AG09309 (cell line): ENCODE measurements around the gene ENTR1.
"Not testable (repeated sequence)": the region's sequence is repeated elsewhere in the genome, so short reads cannot be mapped to it uniquely, and the experiment has no call there.

Source experiments
- DNase-seq: peaks from one replicate; pipeline ENCODE4 v3.0.0-alpha.2; 2010; ENCODE audit warnings: low read depth
- H3K4me3 ChIP-seq: 2 replicates; pipeline ENCODE4 v1.5.1; 2011; ENCODE audit warnings: mild to moderate bottlenecking, low read depth, low read length, moderate library complexity; ENCODE audit not compliant: control insufficient read depth
- TF ChIP-seq, protein P1 (sequence below): IDR thresholded peaks from 2 replicates; pipeline ENCODE4 v1.5.1; 2011; ENCODE audit warnings: mild to moderate bottlenecking, low read depth, low read length, inconsistent platforms; ENCODE audit not compliant: insufficient read depth, control insufficient read depth; ENCODE audit errors: missing control alignments

Gene ENTR1

GRCh38 chr9:136407911-136408310 lies 2.5 kb downstream of the ENTR1 start:
- TF ChIP-seq, protein P1, sequence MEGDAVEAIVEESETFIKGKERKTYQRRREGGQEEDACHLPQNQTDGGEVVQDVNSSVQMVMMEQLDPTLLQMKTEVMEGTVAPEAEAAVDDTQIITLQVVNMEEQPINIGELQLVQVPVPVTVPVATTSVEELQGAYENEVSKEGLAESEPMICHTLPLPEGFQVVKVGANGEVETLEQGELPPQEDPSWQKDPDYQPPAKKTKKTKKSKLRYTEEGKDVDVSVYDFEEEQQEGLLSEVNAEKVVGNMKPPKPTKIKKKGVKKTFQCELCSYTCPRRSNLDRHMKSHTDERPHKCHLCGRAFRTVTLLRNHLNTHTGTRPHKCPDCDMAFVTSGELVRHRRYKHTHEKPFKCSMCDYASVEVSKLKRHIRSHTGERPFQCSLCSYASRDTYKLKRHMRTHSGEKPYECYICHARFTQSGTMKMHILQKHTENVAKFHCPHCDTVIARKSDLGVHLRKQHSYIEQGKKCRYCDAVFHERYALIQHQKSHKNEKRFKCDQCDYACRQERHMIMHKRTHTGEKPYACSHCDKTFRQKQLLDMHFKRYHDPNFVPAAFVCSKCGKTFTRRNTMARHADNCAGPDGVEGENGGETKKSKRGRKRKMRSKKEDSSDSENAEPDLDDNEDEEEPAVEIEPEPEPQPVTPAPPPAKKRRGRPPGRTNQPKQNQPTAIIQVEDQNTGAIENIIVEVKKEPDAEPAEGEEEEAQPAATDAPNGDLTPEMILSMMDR: no peak
- H3K4me3 ChIP-seq: no peak overlapping the region
- no peak for DNase-seq

DNA sequence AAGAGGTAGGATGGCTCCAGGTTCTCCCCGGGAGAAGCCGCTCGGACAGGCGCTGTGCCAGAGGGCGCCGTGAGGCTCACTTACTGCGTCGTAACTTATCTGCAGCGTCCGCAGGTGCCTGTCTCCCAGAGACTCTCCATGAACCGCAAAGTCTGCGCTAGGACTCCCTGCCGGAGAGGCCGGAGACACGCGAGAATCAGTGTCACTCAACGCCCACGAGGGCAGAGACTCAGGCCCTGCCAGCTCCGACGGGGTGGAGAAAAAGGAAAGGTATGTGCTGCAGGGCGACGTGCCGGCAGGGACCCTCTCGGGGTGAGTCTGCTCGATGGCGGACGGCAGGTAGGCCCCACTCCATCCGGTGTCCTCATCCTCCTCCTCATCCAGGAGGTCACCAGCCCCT lies 3.4 kb downstream of the ENTR1 start:
- DNase-seq: not testable (repeated sequence)

GRCh38 chr9:136405904-136406303 lies 4.5 kb downstream of the ENTR1 start:
- not testable (repeated sequence) for H3K4me3 ChIP-seq

More for the DNA sequence above, 3.4 kb downstream of the ENTR1 start:
- H3K4me3 ChIP-seq: not testable (repeated sequence)

DNA sequence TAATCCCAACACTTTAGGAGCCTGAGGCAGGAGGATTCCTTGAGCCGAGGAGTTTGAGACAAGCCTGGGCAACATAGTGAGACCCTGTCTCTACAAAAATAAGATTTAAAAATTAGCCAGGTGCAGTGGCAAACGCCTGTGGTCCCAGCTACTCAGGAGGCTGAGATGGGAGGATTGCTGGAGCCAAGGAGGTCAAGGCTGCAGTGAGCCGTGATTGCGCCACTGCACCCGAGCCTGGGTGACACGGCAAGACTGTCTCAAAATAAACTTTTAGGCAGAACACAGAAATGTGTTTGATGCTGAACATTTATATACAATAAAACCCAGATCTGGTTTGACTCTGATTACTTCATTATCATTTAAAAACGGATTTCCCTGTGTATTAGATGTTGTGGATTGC lies 4.9 kb downstream of the ENTR1 start:
- no peak for DNase-seq
- no peak overlapping the region for H3K4me3 ChIP-seq
- TF ChIP-seq, protein P1: no peak

More at GRCh38 chr9:136405904-136406303, 4.5 kb downstream of the ENTR1 start:
- DNase-seq: not testable (repeated sequence)

DNA sequence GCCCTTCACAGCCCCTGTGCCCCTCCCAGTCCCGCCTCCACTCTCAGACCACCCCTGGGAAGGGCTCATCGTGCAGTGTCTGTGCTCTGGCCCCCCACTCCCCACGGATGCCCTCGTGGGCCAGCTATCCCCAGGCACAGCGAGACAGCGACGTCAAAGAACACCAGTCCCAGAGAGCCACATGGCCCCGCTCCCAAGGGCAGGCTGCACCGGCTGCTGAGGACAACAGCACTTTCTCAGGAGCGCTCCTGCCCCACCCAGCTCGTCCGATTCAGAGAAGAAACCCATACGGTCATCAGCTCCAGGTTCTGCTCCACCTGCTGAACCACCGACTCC lies 5.6 kb downstream of the ENTR1 start:
- no peak overlapping the region for H3K4me3 ChIP-seq
- DNase-seq: no peak
- TF ChIP-seq, protein P1: no peak

GRCh38 chr9:136403915-136404800 lies 6.3 kb downstream of the ENTR1 start:
- DNase-seq: no peak
- TF ChIP-seq, protein P1: no peak
- no peak overlapping the region for H3K4me3 ChIP-seq

DNA sequence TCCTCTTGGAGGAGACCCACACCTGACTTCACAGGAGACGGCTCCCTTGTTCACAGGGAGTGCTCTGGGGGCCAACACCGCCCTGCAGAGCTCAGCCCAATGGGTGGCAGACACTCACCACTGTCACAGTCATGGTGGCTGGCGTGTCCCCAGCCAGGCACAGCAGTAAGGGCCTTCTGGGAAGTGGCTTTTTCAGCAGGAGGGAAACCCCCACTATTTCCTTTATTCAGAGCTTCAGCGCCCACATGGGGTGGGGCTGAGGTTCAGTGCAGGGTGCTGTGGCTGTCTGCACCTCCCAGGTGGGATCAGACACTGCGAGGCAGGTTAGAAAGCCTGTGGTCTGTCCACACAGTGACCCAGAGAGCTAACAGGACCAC lies 6.9 kb downstream of the ENTR1 start:
- no peak overlapping the region for H3K4me3 ChIP-seq

More for the DNA sequence above, 6.9 kb downstream of the ENTR1 start:
- TF ChIP-seq, protein P1: no peak
- DNase-seq: no peak
